ENCODE measurements around the gene ROS1.
"Not testable (repeated sequence)": the region's sequence is repeated elsewhere in the genome, so short reads cannot be mapped to it uniquely, and the experiment has no call there.

Gene ROS1

DNA sequence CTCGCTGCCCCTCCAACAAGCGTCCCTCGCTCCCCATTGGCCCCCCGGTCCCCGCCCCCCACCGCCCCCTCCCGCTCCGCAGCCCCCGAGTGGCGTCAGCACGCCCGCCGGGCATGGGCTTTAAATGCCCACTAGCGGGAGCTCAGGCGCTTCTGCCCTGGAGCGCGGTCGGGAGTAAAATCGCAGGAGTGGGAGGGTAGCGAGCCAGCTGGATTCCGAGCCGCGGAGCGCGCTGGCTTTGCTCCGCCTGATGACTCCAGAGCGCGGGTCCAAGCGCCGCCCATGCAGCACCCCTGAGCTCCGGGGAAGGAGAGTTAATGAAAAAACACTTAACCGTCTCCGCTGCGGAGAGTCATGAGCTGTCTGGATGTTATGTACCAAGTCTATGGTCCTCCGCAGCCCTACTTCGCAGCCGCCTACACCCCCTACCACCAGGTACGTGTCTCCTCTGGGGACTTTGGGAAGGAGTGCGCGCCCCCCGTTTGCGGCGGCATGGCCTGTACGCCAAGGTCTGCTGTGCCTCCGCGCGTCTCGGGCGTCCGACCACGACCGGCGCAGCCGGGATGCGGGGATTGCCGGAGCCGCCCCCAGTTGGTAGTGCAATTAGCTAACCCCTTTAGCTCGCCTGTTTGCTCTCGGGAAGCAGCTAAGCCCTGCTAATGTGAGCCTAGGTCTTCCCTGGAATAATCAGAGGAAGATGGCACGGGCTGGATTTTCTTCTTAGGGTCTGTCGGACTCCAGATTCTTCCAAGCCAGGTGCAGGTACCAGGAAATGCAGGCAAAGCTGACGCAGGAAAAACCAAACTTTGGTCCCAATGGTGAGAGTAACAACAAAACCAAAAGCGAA, 160.1 kb downstream of the ROS1 start, which contains the start of gene VGLL2:
TSS of gene VGLL2 (plus strand) at position 149 of the 847 bp plus-strand sequence. CDS start at position 355, 206 bp downstream.
- peak; percentile 57 for DNase-seq

DNA sequence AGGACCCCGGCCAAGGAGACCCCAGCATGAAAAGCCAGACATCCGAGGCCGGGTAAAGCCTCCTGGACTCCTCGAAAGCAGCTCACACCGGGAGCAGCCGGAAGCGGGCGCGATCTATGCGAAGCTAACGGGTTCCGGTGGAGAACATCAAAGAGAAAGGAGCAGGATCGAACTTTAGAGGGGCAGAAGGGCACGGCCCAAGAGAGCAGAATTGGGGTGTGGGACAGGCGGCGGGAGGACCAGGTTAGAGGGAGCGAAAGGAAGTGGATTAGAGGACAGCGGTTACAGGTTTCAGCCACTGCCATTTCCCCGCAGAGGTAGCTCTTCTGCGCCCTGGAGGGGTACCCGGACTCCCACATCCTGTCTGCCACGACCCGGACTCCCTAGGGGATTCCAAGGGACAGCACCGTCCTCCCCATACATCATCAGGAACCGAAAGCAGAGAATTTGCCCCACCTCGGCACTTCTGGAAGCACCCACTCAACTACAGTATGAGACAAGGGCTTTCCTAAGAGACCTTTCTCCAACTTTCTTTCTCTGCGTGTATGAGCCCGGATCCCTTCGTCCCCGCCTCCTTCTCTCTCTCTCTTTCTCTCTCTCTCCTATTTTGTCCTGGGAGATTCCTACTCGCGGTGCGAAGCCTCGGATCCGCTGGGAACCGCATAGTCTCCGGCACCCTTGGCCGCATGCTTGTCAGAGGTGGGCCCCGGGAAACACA, 160.9 kb downstream of the ROS1 start:
- peak; percentile 32 for DNase-seq

DNA sequence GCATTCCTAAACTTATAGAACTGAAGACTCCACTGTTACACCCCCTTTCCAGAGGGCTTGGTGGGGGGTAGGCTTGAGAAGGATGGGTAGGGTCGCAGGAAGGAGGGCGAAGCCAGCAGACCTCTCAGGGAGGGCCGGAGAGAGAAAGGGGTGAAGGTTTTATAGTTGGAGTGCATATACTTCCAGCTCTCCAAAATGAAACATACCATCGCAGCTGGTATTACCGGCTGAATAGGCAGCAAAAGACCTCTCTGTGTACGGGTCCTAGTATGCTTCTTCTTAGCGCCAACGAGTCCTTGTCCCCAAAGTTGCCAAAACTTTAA, 161.4 kb downstream of the ROS1 start:
- DNase-seq, result peak; percentile 6

DNA sequence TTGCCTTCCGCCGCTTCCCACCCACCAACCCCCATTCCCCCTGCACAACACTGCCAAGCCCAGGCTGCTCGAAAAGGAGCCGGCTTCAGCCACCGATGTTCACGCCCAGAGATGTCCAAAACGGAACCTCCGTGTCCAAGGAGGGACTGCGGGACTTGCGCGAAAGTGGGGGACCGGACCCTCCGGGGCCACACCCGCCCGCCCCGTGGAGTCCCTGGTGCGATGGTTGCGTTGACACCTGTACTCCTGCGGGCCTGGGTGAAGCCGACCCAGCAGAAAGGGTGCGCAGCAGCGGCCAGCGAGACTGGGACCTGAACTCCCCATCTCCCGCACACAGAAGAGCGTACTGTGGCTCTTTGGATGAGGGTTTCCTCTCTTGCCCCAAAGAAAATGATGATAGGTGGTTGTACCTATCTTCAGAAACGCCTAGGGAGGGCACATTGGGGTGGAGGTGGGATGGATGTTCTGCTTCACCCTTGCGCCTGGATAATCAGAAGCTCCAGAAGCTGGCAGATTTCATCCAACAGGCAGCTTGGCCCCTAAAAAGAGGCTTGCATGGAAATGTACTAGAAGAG, 162.3 kb downstream of the ROS1 start:
- no peak for DNase-seq

DNA sequence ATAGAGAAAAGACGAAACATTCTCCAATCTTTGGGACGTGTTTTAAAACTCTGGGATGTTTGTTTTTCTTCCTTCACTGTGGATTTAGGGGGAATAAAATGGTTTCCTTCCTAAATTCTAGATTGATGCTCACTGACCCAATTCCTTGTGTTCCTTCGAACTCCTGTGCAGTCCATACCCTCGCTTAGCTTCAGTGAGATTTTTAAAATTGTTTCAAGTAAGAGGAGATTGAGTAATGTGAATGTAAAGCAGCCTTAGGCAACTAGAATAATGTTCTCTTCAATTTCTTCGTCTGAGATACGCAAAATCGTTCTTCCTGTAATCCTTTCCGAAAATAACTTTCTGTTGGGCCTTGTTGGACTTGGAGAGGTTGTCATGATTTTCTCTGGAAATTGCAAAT, 162.9 kb downstream of the ROS1 start:
- DNase-seq, result no peak

DNA sequence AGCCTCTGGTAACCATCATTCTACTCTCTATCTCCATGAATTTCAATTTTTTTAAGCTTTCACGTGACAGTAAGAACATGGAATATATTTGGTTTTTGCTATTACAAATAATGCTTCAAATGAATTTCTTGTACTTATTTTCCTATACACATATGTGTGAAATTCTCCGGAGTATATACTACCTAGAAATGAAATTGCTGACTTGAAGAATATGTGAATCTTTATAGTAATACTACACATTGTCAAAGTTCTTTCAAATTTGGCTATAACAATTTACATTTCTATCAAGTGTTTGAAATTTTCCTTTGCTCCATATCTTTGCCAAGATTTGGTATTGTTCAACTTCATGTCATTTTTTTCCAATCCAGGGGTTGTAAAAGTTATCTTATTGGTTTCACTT, 172.0 kb downstream of the ROS1 start:
- DNase-seq, result no peak

DNA sequence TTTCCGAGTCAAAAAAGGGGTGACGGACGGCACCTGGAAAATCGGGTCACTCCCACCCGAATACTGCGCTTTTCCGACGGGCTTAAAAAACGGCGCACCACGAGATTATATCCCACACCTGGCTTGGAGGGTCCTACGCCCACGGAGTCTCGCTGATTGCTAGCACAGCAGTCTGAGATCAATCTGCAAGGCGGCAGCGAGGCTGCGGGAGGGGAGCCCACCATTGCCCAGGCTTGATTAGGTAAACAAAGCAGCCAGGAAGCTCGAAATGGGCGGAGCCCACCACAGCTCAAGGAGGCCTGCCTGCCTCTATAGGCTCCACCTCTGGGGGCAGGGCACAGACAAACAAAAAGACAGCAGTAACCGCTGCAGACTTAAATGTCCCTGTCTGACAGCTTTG, 180.8 kb downstream of the ROS1 start:
- DNase-seq, result not testable (repeated sequence)

DNA sequence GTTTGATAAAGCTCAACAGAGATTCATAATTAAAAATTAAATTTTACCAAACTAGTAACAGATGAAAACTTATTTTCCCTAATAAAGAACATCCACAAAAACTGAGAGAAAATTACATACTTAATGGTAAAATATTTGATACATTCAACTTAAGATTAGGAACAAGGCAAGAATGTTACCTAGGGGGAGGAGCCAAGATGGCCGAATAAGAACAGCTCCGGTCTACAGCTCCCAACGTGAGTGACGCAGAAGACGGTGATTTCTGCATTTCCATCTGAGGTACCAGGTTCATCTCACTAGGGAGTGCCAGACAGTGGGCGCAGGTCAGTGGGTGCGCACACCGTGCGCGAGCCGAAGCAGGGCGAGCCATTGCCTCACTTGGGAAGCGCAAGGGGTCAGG, 181.2 kb downstream of the ROS1 start:
- DNase-seq, result not testable (repeated sequence)

Data from EL (cell line).